ENCODE measurements around the gene TMEM213. TPM values are rescaled to one million over a fixed set of nuclear protein-coding genes. Genes with fewer than 3 reads are reported as not detected.

The TMEM213 gene
- total and polyA plus RNA-seq, 2 of the 8 experiments (the other 6 are each of a cell fraction or from before 2014, with no cell fraction given) = 0.21 to 0.67 TPM

DNA sequence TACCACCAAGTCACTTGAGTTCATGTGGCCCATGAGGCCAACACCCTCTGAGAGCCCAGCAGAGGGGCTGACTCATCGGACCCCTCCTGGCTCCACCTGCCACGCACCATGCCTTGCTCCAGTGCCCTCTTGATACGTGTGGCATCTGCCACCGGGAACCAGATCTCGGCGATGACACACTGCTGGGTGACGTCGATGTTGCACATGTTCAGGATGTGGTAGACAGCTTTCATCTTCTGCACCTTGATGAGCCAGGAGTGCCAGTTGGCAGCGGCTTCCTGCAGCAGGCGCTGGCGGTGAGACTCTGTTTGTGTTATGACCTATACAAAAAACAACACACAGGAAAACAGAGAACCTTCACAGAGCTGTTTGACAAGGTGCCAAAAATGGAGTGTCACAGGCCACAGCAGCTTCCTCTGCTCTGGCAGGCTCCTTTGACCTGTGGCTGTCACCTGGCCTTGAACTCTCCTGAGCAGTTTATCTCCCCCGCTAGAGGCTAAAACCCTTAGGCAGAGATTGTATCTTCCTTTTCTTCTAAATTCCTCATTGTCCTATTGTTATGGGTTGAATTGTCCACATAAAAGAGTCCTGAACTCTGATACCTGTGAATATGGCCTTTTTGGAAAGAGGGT, 45.2 kb upstream of the TMEM213 start:
- no peak for DNase-seq (ENCODE audit: low read depth in 1 of 2, low spot score in 2 of 2)
- no peak overlapping the region; the same call in 1 of the 2 replicates for H2BK5ac ChIP-seq (ENCODE audit: low read depth, low read length)

More for the DNA sequence above, 45.2 kb upstream of the TMEM213 start:
- 96% methylated on average over 12 of the region's 12 CpGs; no CpG with 5 or more reads in 1 of the 2 experiments for WGBS, 2 experiments (ENCODE audit: extremely low coverage in 1 of 2, insufficient coverage in 1 of 2, insufficient read length in 1 of 2, insufficient replicate concordance in 2 of 2, low coverage in 1 of 2, low lambda C conversion rate in 2 of 2, missing lambda C conversion rate in 1 of 2)
- H3K56ac ChIP-seq (replicated peaks; ENCODE audit: insufficient read length, low read depth, low read length) = no peak overlapping the region
- peak overlapping the region; percentile 86; the same call in 1 of the 2 replicates for H2AK5ac ChIP-seq (ENCODE audit: low read depth, low read length)
- no peak overlapping the region for H3K9ac ChIP-seq (replicated peaks in 1 of 4; ENCODE audit: extremely low read depth in 1 of 4, low read depth in 3 of 4, low read length in 3 of 4)
- no peak overlapping the region for H2BK120ac ChIP-seq (replicated peaks; ENCODE audit: low read depth, low read length)
- H3K36me3 ChIP-seq (ENCODE audit: control insufficient read depth in 2 of 4, insufficient read depth in 4 of 4, low read length in 3 of 4) = no peaks in the 10 kb centered on the region
- no peak overlapping the region for H2BK20ac ChIP-seq (ENCODE audit: low read length)
- no peaks in the 10 kb centered on the region for H3K9me3 ChIP-seq (ENCODE audit: insufficient read depth in 2 of 2, low read depth in 1 of 2, low read length in 1 of 2)
- H3K14ac ChIP-seq (ENCODE audit: insufficient read length) = no peak overlapping the region
- H3K23ac ChIP-seq (ENCODE audit: insufficient read length) = no peak overlapping the region
- H3K4me3 ChIP-seq (ENCODE audit: extremely low read depth in 1 of 4, insufficient read depth in 2 of 4, low read depth in 3 of 4, low read length in 4 of 4) = no peak overlapping the region
- H3K4ac ChIP-seq (replicated peaks; ENCODE audit: insufficient read length, low read depth, low read length) = no peak overlapping the region
- no peak for TF ChIP-seq CBX5 (IDR thresholded peaks at IDR 0.05; ENCODE audit: low read depth, low read length)
- TF ChIP-seq RXRA (IDR thresholded peaks at IDR 0.05; ENCODE audit: insufficient read depth, low read depth, low read length) = no peak
- H2AFZ ChIP-seq (ENCODE audit: low read length) = 0 out of 2 replicates have a peak overlapping the region, but pooled peaks have one; percentile 0
- H3K27me3 ChIP-seq (replicated peaks in 1 of 4; ENCODE audit: control insufficient read depth in 3 of 4, extremely low read depth in 1 of 4, insufficient read depth in 3 of 4, low read length in 3 of 4) = no peaks in the 10 kb centered on the region
- H2BK15ac ChIP-seq (ENCODE audit: low read length) = peak overlapping the region; percentile 99; the same call in 1 of the 2 replicates
- H3K79me2 ChIP-seq (ENCODE audit: control insufficient read depth in 1 of 2, insufficient read depth in 2 of 2, low read length in 2 of 2) = no peaks in the 10 kb centered on the region
- no peak overlapping the region for H4K8ac ChIP-seq (ENCODE audit: extremely low read depth, insufficient read depth, low read length)
- H3K18ac ChIP-seq (ENCODE audit: extremely low read depth, low read length) = peak overlapping the region; percentile 1; the same call in 1 of the 2 replicates
- H4K91ac ChIP-seq (replicated peaks; ENCODE audit: insufficient read length, low read length) = no peak overlapping the region
- 0 out of 2 replicates have a peak, but pooled peaks cover 3% of the 10 kb centered on the region for H3K23me2 ChIP-seq (ENCODE audit: low read depth, low read length)
- ChIA-PET CTCF (ENCODE audit: partially characterized antibody) (interaction anchor here (0.7 kb wide), 1 partner anchor 10 kb away, joined by 3 read pairs; no protein-coding TSS in a partner anchor), POLR2A (ENCODE audit: partially characterized antibody) (no interaction called here)
- peak overlapping the region; percentile 71; the same call in 1 of the 2 replicates for H2BK12ac ChIP-seq (ENCODE audit: low read depth, low read length)
- H3K27ac ChIP-seq (ENCODE audit: low read depth, low read length) = no peak overlapping the region
- 0 out of 4 replicates have a peak overlapping the region, but pooled peaks of 1 of the 2 experiments have one; percentile 3 for H3K4me2 ChIP-seq (ENCODE audit: insufficient read depth in 1 of 2, low read depth in 2 of 2, low read length in 2 of 2)
- no peaks in the 10 kb centered on the region for H3K79me1 ChIP-seq (ENCODE audit: low read depth, low read length)
- H4K20me1 ChIP-seq (replicated peaks in 1 of 2; ENCODE audit: control insufficient read depth in 1 of 2, insufficient read depth in 2 of 2, low read length in 2 of 2) = no peaks in the 10 kb centered on the region
- H3K4me1 ChIP-seq (replicated peaks in 1 of 4; ENCODE audit: control insufficient read depth in 3 of 4, insufficient read depth in 4 of 4, low read length in 3 of 4) = peaks cover 7 to 24% (median 11%) of the 10 kb centered on the region in 4 experiments
- no peak for FAIRE-seq
- no peak overlapping the region for H4K5ac ChIP-seq (ENCODE audit: insufficient read length, low read depth, low read length)

Measured in H1 (cell line).